Nephron (organoid): ENCODE results near the gene TMED1.
"Not testable (repeated sequence)": the region's sequence is repeated elsewhere in the genome, so short reads cannot be mapped to it uniquely, and the experiment has no call there.

Experiments used
- H3K27ac Mint-ChIP-seq, 3 experiments: 2 replicates each; pipeline ENCODE4 v1.8.0; 2020; ENCODE audit warnings: mixed read lengths in 3 of 3, mild to moderate bottlenecking in 2 of 3, moderate library complexity in 1 of 3
- H3K27me3 Mint-ChIP-seq: 2 replicates; pipeline ENCODE4 v1.8.0; 2021; ENCODE audit warnings: low read depth, mild to moderate bottlenecking, moderate library complexity, mixed read lengths
- H3K36me3 Mint-ChIP-seq: 2 replicates; pipeline ENCODE4 v1.8.0; 2020; ENCODE audit warnings: low read depth, mixed read lengths
- H3K4me1 Mint-ChIP-seq: 2 replicates; pipeline ENCODE4 v1.8.0; 2020; ENCODE audit warnings: mixed read lengths
- H3K4me3 Mint-ChIP-seq, 3 experiments: 2 replicates each; pipeline ENCODE4 v1.8.0; 2020; ENCODE audit warnings: mild to moderate bottlenecking in 3 of 3, mixed read lengths in 3 of 3, moderate library complexity in 2 of 3
- H3K9me3 Mint-ChIP-seq: 2 replicates; pipeline ENCODE4 v1.8.0; 2020; ENCODE audit warnings: mixed read lengths
- CTCF ChIP-seq, 3 experiments: fragments of 200-600 bp; sonication (generic); IDR thresholded peaks; one replicate each; pipeline ENCODE4 v1.5.0; 2021; ENCODE audit warnings: antibody characterized with exemption in 3 of 3; ENCODE audit not compliant: unreplicated experiment in 3 of 3

The TMED1 gene

DNA sequence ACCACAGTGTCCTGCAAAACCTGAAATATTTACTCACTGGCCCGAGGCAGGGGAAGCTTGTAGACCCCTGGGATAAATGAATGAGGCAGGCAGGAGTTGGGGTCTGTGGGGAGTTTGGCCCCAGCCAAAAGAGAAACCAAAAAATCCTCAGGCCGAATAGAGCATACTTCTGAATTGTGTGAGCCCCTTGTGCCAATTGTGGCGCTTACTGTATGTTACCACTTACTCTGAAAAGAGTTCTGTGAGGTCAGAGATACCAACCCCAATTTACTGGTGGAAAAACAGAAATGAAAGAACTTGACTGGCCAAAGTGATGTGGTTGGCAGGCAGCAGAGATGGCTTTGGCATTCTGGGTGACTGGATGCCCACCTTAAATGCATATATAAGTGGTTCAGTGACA, 42.2 kb upstream of the TMED1 start:
- H3K36me3 Mint-ChIP-seq, result no peaks in the 10 kb centered on the region

DNA sequence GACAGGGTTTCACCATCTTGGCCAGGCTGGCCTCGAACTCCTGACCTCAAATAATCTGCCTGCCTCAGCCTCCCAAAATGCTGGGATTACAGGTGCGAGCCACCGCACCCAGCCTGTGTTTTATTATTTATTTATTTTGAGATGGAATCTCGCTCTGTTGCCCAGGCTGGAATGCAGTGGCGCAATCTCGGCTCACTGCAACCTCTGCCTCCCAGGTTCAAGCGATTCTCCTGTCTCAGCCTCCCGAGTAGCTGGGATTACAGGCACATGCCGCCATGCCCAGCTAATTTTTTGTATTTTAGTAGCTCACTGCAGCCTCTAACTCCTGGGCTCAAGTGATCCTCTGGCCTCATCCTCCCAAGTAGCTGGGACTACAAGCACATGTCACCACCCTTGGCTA, 41.6 kb upstream of the TMED1 start:
- peaks cover 36% of the 10 kb centered on the region for H3K4me1 Mint-ChIP-seq
- H3K27ac Mint-ChIP-seq, result peak overlapping the region in 2 of 3 experiments; percentile 45 to 59
- not testable (repeated sequence) for H3K27me3 Mint-ChIP-seq, H3K36me3 Mint-ChIP-seq, H3K9me3 Mint-ChIP-seq, H3K4me3 Mint-ChIP-seq

More for the DNA sequence above, 42.2 kb upstream of the TMED1 start:
- TF ChIP-seq CTCF (IDR thresholded peaks at IDR 0.05; ENCODE audit: unreplicated experiment in 3 of 3), result no peak
- Mint-ChIP-seq H3K4me1 (peaks cover 30% of the 10 kb centered on the region), H3K4me3 (no peak overlapping the region), H3K27ac (peak overlapping the region; percentile 41 to 59 (median 45)), H3K27me3 (no peaks in the 10 kb centered on the region), H3K9me3 (no peaks in the 10 kb centered on the region)

DNA sequence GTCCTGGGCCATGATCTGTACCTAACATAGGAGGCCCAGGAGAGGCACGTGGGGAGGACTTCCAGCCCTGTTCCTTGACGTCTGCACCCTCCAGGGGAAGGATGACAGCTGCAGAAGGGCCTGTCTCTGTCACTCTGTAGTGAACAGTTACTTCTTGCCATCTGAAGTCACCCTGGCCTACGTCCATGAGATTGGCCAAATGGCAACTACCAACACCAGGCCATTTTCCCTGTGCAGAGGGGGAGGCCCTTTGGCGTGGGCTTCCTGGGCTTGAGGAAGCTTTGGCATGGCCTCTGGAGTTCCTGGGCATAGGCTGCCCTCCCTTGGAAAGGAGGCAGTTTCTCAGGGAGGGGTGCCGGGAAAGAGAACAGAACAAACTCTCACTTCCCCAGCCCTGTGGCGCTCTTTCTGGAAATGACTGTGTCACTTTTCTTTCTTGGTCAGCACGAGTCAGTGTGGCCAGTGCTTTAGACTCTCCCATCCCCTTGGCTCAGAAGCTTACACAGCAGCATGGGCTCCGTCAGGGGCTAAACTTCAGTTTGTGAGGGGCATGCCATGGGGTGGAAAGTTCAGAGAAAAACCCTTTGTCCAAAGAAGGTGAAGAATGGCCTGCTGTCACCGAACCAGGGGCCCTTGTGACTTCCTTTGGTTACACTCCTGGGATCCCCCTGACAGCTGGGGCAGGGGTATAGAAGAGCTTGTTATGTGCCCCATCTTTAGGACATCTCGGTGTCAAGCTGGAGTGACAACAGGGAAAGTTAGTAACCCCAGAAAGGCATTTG, 40.6 kb upstream of the TMED1 start:
- Mint-ChIP-seq H3K27ac (peak overlapping the region in 1 of 3 experiments; percentile 40), H3K4me1 (peaks cover 35% of the 10 kb centered on the region), H3K27me3 (no peaks in the 10 kb centered on the region), H3K4me3 (no peak overlapping the region), H3K36me3 (no peaks in the 10 kb centered on the region), H3K9me3 (no peaks in the 10 kb centered on the region)
- no peak for TF ChIP-seq CTCF (IDR thresholded peaks at IDR 0.05; ENCODE audit: unreplicated experiment in 3 of 3)

- Mint-ChIP-seq H3K4me3 (peak overlapping the region; percentile 67 to 83 (median 80)), H3K27ac (peak overlapping the region in 1 of 3 experiments; percentile 72), H3K27me3 (no peaks in the 10 kb centered on the region), H3K4me1 (peaks cover 23% of the 10 kb centered on the region), H3K9me3 (no peaks in the 10 kb centered on the region), H3K36me3 (no peaks in the 10 kb centered on the region)
- no peak for TF ChIP-seq CTCF (IDR thresholded peaks at IDR 0.05; ENCODE audit: unreplicated experiment in 3 of 3)
Observed at GRCh38 chr19:10874024-10874423, 38.0 kb upstream of the TMED1 start.

DNA sequence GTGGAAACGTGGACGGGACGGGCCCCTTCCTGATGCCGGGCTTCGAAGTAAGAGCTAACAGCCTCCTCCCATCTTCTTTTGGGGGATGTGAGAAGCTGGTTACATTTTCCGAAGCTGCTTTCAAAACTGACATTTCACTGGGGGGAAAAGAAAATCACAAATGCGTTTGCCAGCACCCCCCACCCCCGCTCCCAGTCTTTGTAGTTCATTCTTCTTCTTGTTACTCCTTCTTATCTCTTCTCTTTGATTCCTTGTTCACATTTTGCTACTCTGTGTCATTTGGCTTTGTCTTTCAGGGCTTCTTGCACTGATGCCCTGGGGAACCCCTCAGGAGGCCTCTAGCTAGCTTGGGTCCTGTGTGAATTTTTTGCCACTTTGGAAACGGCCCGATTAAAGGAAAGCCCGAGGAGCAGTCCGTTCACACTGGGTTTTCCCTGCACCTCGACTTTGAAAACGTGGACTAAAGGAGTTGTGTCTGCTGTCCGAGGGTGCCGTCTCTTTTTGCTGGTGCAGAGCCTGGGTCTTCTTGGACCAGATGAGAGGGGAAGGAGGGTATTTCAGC, 36.6 kb upstream of the TMED1 start:
- Mint-ChIP-seq H3K4me1 (peaks cover 15% of the 10 kb centered on the region), H3K9me3 (no peaks in the 10 kb centered on the region), H3K27me3 (no peaks in the 10 kb centered on the region), H3K27ac (peak overlapping the region; percentile 88 to 93 (median 90)), H3K4me3 (peak overlapping the region; percentile 89 to 95 (median 92)), H3K36me3 (no peaks in the 10 kb centered on the region)
- TF ChIP-seq CTCF (IDR thresholded peaks at IDR 0.05; ENCODE audit: unreplicated experiment in 3 of 3), result peak in 1 of 3 experiments; percentile 2

- H3K27me3 Mint-ChIP-seq, result no peaks in the 10 kb centered on the region
- TF ChIP-seq CTCF (IDR thresholded peaks at IDR 0.05; ENCODE audit: unreplicated experiment in 3 of 3), result peak; percentile 12 to 34 (median 21)
- peak overlapping the region; percentile 88 to 93 (median 90) for H3K27ac Mint-ChIP-seq
- no peaks in the 10 kb centered on the region for H3K9me3 Mint-ChIP-seq
- no peaks in the 10 kb centered on the region for H3K36me3 Mint-ChIP-seq
- H3K4me3 Mint-ChIP-seq, result peak overlapping the region; percentile 89 to 95 (median 92)
- peaks cover 12% of the 10 kb centered on the region for H3K4me1 Mint-ChIP-seq
Observed at GRCh38 chr19:10871711-10872545, 35.9 kb upstream of the TMED1 start.
